HepG2 (cell line): ENCODE data around the gene TMEM225B. TPM values are rescaled to one million over a fixed set of nuclear protein-coding genes. Genes with fewer than 3 reads are reported as not detected.
A peak's percentile ranks its signal among the peaks of the same experiment; 100 is the strongest.

Experiments
- ATF1 ChIP-seq: IDR thresholded peaks from 2 replicates; pipeline ENCODE4 v1.6.1; 2016; ENCODE audit warnings: mild to moderate bottlenecking, control low read depth
- ATRX ChIP-seq: sonication (generic); formaldehyde crosslinking; IDR thresholded peaks from 2 replicates; pipeline ENCODE4 v1.4.0; 2020; ENCODE audit warnings: missing genetic modification reagents, borderline replicate concordance
- CREM ChIP-seq, 2 experiments: sonication (generic) in 1 of 2; formaldehyde crosslinking in 1 of 2; IDR thresholded peaks; 2 replicates each; pipeline versions ENCODE4 v1.4.0 to v1.6.1; 2016 to 2020; ENCODE audit warnings: antibody characterized with exemption in 1 of 2, mild to moderate bottlenecking in 1 of 2, missing genetic modification reagents in 1 of 2
- EP300 ChIP-seq, 3 experiments: sonication (generic) in 1 of 3; formaldehyde crosslinking in 1 of 3; IDR thresholded peaks; 2 replicates each; pipeline versions ENCODE4 v1.5.1 to v1.6.1; 2011 to 2020; ENCODE audit warnings: low read depth in 2 of 3, low read length in 2 of 3, borderline replicate concordance in 1 of 3, improper control_type of control experiment in 1 of 3, mild to moderate bottlenecking in 1 of 3, missing genetic modification reagents in 1 of 3, moderate library complexity in 1 of 3
- ETV6 ChIP-seq: sonication (generic); formaldehyde crosslinking; conservative IDR thresholded peaks from 2 replicates; pipeline ENCODE4 v1.4.0; 2020; ENCODE audit warnings: missing genetic modification reagents
- HMGA1 ChIP-seq: sonication (generic); formaldehyde crosslinking; conservative IDR thresholded peaks from 2 replicates; pipeline ENCODE4 v1.4.0; 2020; ENCODE audit warnings: missing genetic modification reagents
- KLF15 ChIP-seq: sonication (generic); formaldehyde crosslinking; IDR thresholded peaks from 2 replicates; pipeline ENCODE4 v1.8.1; 2023; ENCODE audit warnings: borderline replicate concordance, mild to moderate bottlenecking, inconsistent platforms, missing genetic modification reagents, mixed read lengths
- MAF1 ChIP-seq: sonication (generic); formaldehyde crosslinking; IDR thresholded peaks from 2 replicates; pipeline ENCODE4 v1.5.0; 2020; ENCODE audit warnings: missing genetic modification reagents, borderline replicate concordance
- MAFF ChIP-seq: IDR thresholded peaks from 2 replicates; pipeline ENCODE4 v1.6.1; 2011; ENCODE audit warnings: low read depth, low read length, improper control_type of control experiment
- MTA1 ChIP-seq: sonication (generic); formaldehyde crosslinking; IDR thresholded peaks from 2 replicates; pipeline ENCODE4 v1.4.0; 2020; ENCODE audit warnings: missing genetic modification reagents, mild to moderate bottlenecking, borderline replicate concordance
- NKX3-1 ChIP-seq: sonication (generic); formaldehyde crosslinking; IDR thresholded peaks from 2 replicates; pipeline ENCODE4 v1.5.0; 2020; ENCODE audit warnings: missing genetic modification reagents
- RBFOX2 ChIP-seq: fragments of 200-400 bp; formaldehyde crosslinking; IDR thresholded peaks from 2 replicates; pipeline ENCODE4 v1.6.1; 2017; ENCODE audit warnings: low read depth, mild to moderate bottlenecking, low read length
- RORA ChIP-seq: sonication (generic); formaldehyde crosslinking; IDR thresholded peaks from 2 replicates; pipeline ENCODE4 v1.5.0; 2020; ENCODE audit warnings: mild to moderate bottlenecking, missing genetic modification reagents, moderate library complexity
- SP140L ChIP-seq: sonication (generic); formaldehyde crosslinking; IDR thresholded peaks from 2 replicates; pipeline ENCODE4 v1.4.0; 2020; ENCODE audit warnings: missing genetic modification reagents, borderline replicate concordance
- TP53 ChIP-seq: sonication (generic); formaldehyde crosslinking; conservative IDR thresholded peaks from 2 replicates; pipeline ENCODE4 v1.4.0; 2020; ENCODE audit warnings: missing genetic modification reagents
- YEATS4 ChIP-seq: sonication (generic); formaldehyde crosslinking; IDR thresholded peaks from 2 replicates; pipeline ENCODE4 v1.4.0; 2020; ENCODE audit warnings: missing genetic modification reagents, borderline replicate concordance
- ZBTB42 ChIP-seq: sonication (generic); formaldehyde crosslinking; IDR thresholded peaks from 2 replicates; pipeline ENCODE4 v1.5.0; 2020; ENCODE audit warnings: mild to moderate bottlenecking, missing genetic modification reagents
- ZMAT3 ChIP-seq: sonication (generic); formaldehyde crosslinking; conservative IDR thresholded peaks from 2 replicates; pipeline ENCODE4 v1.7.0; 2021; ENCODE audit warnings: missing genetic modification reagents
- ZNF230 ChIP-seq: sonication (generic); formaldehyde crosslinking; IDR thresholded peaks from 2 replicates; pipeline ENCODE4 v1.4.0; 2020; ENCODE audit warnings: mild to moderate bottlenecking, missing genetic modification reagents
- ZNF30 ChIP-seq: sonication (generic); formaldehyde crosslinking; IDR thresholded peaks from 2 replicates; pipeline ENCODE4 v1.5.0; 2020; ENCODE audit warnings: mild to moderate bottlenecking, missing genetic modification reagents
- ZNF432 ChIP-seq: sonication (generic); formaldehyde crosslinking; IDR thresholded peaks from 2 replicates; pipeline ENCODE4 v1.5.0; 2020; ENCODE audit warnings: missing genetic modification reagents, mild to moderate bottlenecking, borderline replicate concordance
- ZNF550 ChIP-seq: sonication (generic); formaldehyde crosslinking; IDR thresholded peaks from 2 replicates; pipeline ENCODE4 v1.4.0; 2020; ENCODE audit warnings: mild to moderate bottlenecking, missing genetic modification reagents, borderline replicate concordance
- ZNF614 ChIP-seq: IDR thresholded peaks from 2 replicates; pipeline ENCODE4 v1.6.1; 2018; ENCODE audit warnings: missing biosample characterization, missing genetic modification reagents, inconsistent platforms, borderline replicate concordance
- ZNF724P ChIP-seq: sonication (generic); formaldehyde crosslinking; IDR thresholded peaks from 2 replicates; pipeline ENCODE4 v1.8.0; 2022; ENCODE audit warnings: missing genetic modification reagents, borderline replicate concordance
- ZNF773 ChIP-seq: sonication (generic); formaldehyde crosslinking; IDR thresholded peaks from 2 replicates; pipeline ENCODE4 v1.4.0; 2020; ENCODE audit warnings: missing genetic modification reagents, borderline replicate concordance
- ZNF790 ChIP-seq: sonication (generic); formaldehyde crosslinking; IDR thresholded peaks from 2 replicates; pipeline ENCODE4 v1.8.0; 2022; ENCODE audit warnings: missing genetic modification reagents, mild to moderate bottlenecking, borderline replicate concordance
- ZSCAN20 ChIP-seq: sonication (generic); formaldehyde crosslinking; IDR thresholded peaks from 2 replicates; pipeline ENCODE4 v1.4.0; 2020; ENCODE audit warnings: missing genetic modification reagents, mild to moderate bottlenecking, borderline replicate concordance
- polyA plus RNA-seq, 8 experiments: library from polyadenylated mRNA; depleted of rRNA in 3 of 8; stranded (reverse) in 7 of 8; unstranded in 1 of 8; fragments of >200 nt; fragmentation: Illumina TruSeq in 4 of 8; extraction: Trizol in 4 of 8; gene quantifications; 2 replicates each; pipeline versions ENCODE4 v1.2.1 to v1.2.3, GENCODE V29; 2011 to 2016; ENCODE audit warnings: low read depth in 4 of 8, missing spikeins in 1 of 8, mixed read lengths in 1 of 8; ENCODE audit not compliant: insufficient read depth in 1 of 8
- total RNA-seq, 5 experiments: library from RNA; depleted of rRNA; stranded (reverse); fragments of >200 nt; fragmentation: Illumina TruSeq; extraction: Trizol; gene quantifications; 2 replicates each; pipeline ENCODE4 v1.2.3, GENCODE V29; 2016; ENCODE audit warnings: low read depth in 1 of 5
- TF ChIP-seq, protein P1 (sequence below): sonication (generic); formaldehyde crosslinking; IDR thresholded peaks from 2 replicates; pipeline ENCODE4 v1.5.1; 2020; ENCODE audit warnings: missing genetic modification reagents, mild to moderate bottlenecking, borderline replicate concordance

The TMEM225B gene
- total and polyA plus RNA-seq, 2 of the 13 experiments (the other 11 are each of a cell fraction or from before 2014, with no cell fraction given), result 0.78 to 0.95 TPM

DNA sequence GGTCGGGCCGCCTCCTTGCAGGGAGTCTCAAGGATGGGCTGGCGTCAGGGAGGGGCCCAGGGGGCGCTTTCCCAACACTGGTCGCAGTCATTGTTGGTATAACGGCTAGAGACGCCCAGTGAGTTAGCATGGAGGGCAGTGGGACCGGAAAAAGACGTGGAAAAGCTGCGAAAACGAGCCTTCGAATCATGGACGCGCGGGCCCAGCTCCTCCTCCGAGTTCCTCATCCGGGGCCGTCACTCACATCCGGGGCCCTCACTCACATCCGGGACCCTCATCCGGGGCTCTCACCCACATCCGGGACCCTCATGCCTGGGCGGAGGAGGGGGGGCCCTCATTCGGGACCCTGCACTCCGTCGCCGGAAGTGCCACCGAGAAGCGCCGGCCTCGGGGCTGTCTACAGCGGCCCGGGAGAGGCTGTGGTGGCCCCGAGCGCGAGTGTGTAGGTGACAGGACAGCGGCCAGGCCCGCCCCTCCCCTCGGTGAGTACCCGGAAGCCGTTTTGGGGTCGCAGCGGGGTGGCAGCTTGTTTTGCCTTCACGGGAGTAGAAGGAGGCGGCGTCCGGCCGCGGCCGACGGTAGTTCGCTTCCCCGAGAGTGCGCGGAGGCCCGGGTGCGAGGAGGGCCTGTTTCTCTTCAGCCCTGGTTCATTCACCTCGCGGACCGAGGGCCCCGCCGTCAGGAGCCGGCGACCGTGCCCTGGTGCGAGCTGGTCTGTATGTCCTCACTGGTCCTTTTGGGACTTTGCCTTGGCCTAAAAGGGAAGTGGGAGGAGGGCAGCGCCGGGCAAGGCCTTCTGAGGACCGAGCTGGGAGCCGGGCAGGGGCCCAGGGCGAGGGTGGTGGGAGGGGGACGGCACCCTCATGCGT lies 39.5 kb upstream of the TMEM225B start, which contains the start of gene ZNF655 (continued):
- peak; percentile 95 for TF ChIP-seq ZNF550
- no peak for TF ChIP-seq MAFF
- no peak for TF ChIP-seq ATRX (CRISPR knock-in tag)
- TF ChIP-seq ZMAT3 (CRISPR knock-in tag), result no peak; the same call in 1 of the 2 replicates
- no peak for TF ChIP-seq ZNF724P (CRISPR knock-in tag)
- no peak; the same call in 1 of the 2 replicates for TF ChIP-seq ZBTB42 (CRISPR knock-in tag)
- no peak for TF ChIP-seq ZSCAN20 (CRISPR knock-in tag)
- no peak for TF ChIP-seq NKX3-1
- TF ChIP-seq ATF1, result peak; percentile 49; the same call in 1 of the 2 replicates
- TF ChIP-seq RBFOX2, result peak; percentile 97
- no peak for TF ChIP-seq MAF1 (CRISPR knock-in tag)
- no peak for TF ChIP-seq ZNF432 (CRISPR knock-in tag)
- peak; percentile 68; the same call in 1 of the 2 replicates for TF ChIP-seq KLF15 (CRISPR knock-in tag)
- no peak for TF ChIP-seq RORA
- TF ChIP-seq, protein P1, sequence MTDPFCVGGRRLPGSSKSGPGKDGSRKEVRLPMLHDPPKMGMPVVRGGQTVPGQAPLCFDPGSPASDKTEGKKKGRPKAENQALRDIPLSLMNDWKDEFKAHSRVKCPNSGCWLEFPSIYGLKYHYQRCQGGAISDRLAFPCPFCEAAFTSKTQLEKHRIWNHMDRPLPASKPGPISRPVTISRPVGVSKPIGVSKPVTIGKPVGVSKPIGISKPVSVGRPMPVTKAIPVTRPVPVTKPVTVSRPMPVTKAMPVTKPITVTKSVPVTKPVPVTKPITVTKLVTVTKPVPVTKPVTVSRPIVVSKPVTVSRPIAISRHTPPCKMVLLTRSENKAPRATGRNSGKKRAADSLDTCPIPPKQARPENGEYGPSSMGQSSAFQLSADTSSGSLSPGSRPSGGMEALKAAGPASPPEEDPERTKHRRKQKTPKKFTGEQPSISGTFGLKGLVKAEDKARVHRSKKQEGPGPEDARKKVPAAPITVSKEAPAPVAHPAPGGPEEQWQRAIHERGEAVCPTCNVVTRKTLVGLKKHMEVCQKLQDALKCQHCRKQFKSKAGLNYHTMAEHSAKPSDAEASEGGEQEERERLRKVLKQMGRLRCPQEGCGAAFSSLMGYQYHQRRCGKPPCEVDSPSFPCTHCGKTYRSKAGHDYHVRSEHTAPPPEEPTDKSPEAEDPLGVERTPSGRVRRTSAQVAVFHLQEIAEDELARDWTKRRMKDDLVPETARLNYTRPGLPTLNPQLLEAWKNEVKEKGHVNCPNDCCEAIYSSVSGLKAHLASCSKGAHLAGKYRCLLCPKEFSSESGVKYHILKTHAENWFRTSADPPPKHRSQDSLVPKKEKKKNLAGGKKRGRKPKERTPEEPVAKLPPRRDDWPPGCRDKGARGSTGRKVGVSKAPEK (CRISPR knock-in tag), result no peak
- TF ChIP-seq SP140L (CRISPR knock-in tag), result no peak
- peak; percentile 62; the same call in 1 of the 2 replicates for TF ChIP-seq ZNF790 (CRISPR knock-in tag)
- 0 out of 2 replicates have a peak, but pooled peaks have one; percentile 26 for TF ChIP-seq ZNF614 (CRISPR knock-in tag)
- TF ChIP-seq ZNF30 (CRISPR knock-in tag), result no peak
- no peak for TF ChIP-seq ZNF773 (CRISPR knock-in tag)
- TF ChIP-seq MTA1 (CRISPR knock-in tag), result peak; percentile 50
- peak; percentile 66 for TF ChIP-seq CREM (IDR thresholded peaks at IDR 0.05)
- no peak for TF ChIP-seq CREM (CRISPR knock-in tag; IDR thresholded peaks at IDR 0.05)
- TF ChIP-seq YEATS4, result peak; percentile 88
- TF ChIP-seq HMGA1, result no peak
- peak; percentile 69; the same call in 1 of the 2 replicates for TF ChIP-seq ZNF230
- TF ChIP-seq TP53 (CRISPR knock-in tag), result no peak
- peak; percentile 55; the same call in 1 of the 2 replicates for TF ChIP-seq ETV6 (CRISPR knock-in tag)
- no peak for TF ChIP-seq EP300 (IDR thresholded peaks at IDR 0.05; ENCODE audit: low read depth in 2 of 2, low read length in 2 of 2)
- no peak for TF ChIP-seq EP300 (CRISPR knock-in tag; IDR thresholded peaks at IDR 0.05; ENCODE audit: borderline replicate concordance)
